GM12801 (cell line): ENCODE measurements around the gene HSP90AB1.

ENCODE experiments used
- TF ChIP-seq, protein P1 (sequence below): IDR thresholded peaks from one replicate; pipeline ENCODE4 v1.5.1; 2011; ENCODE audit warnings: control low read depth; ENCODE audit not compliant: insufficient read length; ENCODE audit errors: extremely low read depth

HSP90AB1 gene

DNA sequence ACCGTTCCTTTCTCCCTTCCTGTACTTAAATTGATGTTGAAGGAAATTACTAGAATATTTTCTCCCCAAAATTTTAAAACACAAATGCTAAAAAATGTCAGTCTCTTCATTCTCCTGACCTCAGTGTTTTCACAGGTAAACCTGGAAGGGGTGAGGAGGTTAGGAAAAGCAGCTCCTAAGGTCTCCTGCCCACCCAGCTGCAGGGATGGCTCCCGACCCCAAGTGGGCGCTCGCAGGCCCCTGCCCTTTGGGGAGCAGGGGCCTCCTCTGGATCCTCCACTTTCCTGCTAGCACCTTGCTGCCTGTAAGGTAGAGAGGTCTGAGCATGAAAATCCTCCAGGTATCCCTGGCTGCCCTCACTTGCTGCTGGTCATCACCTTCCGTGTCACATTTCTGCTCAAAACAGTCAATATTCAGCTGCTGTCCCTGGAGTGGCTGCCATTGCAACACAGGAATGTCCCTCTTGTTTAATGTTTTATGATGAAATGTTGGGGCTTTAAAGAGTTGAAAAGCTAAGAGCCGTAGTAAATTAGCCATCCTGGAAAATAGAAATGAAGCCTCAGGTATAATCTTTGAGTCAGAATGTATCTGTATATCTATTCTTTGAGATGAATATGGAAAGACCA, 10.9 kb upstream of the HSP90AB1 start:
- TF ChIP-seq, protein P1, sequence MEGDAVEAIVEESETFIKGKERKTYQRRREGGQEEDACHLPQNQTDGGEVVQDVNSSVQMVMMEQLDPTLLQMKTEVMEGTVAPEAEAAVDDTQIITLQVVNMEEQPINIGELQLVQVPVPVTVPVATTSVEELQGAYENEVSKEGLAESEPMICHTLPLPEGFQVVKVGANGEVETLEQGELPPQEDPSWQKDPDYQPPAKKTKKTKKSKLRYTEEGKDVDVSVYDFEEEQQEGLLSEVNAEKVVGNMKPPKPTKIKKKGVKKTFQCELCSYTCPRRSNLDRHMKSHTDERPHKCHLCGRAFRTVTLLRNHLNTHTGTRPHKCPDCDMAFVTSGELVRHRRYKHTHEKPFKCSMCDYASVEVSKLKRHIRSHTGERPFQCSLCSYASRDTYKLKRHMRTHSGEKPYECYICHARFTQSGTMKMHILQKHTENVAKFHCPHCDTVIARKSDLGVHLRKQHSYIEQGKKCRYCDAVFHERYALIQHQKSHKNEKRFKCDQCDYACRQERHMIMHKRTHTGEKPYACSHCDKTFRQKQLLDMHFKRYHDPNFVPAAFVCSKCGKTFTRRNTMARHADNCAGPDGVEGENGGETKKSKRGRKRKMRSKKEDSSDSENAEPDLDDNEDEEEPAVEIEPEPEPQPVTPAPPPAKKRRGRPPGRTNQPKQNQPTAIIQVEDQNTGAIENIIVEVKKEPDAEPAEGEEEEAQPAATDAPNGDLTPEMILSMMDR = no peak

DNA sequence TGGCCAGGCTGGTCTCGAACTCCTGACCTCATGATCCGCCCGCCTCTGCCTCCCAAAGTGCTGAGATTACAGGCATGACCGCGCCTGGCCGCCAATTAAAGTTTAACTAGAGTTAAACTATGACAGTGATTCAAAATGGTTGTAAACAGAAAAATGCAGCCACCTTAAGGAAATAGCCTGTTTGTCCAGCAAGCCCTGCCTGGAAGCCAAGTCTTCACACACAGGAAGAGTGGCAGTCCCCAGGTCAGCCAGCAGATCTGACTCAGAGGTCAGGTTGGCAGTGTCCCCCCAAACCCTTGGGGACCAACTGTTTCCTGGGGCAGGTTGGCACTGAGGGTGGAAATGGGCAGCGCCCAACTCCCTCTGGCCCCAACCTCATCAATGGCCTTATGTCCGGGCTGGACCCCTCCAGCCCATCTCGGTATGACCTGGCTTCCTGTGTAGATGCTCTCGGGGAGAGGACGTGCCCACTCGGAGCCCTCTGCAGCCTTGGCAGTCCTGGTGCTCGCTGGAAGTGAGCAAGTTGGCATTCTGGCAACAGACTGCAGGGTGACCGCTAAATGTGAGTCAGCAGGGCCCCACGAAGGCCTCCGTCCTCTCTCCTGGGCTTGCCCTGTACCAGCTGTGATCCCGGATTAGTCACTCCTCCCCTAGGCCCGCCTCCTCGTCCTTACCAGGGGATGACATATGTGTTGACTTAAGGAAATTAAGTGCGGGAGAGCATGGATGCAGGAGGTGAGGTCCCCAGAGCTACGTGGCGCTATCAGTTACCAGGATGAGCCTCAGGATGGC, 9.7 kb upstream of the HSP90AB1 start:
- TF ChIP-seq, protein P1 = no peak

DNA sequence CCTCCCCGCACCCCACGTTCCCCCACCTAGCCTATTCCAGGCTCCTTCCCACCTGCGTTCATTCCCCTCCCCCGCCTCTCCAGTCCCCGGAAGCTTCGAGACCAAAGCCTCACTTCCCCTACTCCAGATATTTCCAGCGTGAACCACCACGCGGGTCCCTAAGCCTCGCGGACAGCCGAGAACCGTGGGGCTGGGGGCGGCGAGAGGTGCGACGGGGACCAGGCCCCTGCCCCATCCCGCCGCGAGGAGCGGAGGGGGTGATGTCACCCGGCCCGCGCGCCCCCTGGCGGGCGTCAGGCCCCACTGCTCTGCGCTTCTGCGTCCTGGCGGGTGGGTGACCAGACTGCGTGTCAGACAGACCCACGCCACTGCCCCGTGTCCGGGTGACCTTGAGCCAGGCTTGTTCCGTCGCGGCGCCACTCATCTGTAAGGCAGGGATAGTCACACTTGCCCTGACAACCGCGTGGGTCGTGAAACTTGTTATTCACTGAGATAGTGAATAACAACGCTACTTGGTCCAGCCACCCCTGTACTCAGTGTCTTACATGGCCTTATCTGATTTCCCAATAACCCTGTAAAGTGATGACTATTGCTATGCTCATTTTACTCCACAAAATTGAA, 9.0 kb upstream of the HSP90AB1 start:
- TF ChIP-seq, protein P1 = peak; percentile 2

DNA sequence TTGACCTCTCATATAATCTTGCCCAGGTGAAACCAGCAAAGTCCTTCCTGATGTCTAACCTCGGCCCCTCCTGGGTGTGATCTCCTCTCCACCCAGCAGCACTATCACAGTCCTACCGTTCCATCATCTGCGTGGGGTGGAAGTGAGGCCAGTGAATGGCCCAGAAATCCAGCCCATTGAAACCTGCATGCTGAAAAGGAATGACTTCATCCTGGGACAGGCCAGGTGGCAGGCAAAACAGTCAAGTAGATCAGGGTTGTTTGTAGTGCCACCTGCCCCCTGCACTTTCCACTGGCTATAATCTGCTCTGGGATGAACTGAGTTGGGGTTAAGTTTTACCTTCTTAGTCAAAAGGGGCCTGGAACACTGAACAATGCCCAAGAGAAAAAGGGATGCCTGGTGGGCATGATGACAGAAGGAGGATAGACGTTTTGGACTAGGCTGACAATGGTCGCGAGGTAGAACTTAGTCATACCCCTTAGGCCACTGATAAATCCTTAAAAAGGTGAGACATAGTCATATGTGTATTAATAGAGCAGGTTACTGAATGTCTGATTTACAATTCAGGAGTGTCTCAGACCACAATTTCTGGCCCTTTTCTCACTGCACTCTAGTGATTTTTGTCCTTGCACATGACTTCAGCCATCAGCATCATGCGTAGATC, 8.1 kb upstream of the HSP90AB1 start:
- TF ChIP-seq, protein P1 = no peak

DNA sequence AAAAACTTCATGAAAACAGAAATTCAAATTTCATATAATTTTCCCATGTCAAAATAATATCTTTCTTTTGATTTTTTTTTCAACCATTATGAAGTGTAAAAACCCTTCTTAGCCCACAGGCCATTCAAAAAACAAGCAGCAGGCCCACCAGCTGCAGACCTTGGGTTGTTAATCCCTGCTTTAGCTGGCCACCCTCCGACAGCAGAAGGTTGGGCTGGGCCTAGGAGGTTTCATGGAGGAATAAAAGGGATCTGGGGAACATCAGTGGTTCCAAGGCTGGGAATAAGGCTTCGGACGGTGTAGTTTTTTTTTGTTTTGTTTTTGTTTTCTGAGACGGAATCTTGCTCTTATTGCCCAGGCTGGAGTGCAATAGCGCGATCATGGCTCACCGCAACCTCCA, 3.6 kb upstream of the HSP90AB1 start:
- TF ChIP-seq, protein P1 = no peak

DNA sequence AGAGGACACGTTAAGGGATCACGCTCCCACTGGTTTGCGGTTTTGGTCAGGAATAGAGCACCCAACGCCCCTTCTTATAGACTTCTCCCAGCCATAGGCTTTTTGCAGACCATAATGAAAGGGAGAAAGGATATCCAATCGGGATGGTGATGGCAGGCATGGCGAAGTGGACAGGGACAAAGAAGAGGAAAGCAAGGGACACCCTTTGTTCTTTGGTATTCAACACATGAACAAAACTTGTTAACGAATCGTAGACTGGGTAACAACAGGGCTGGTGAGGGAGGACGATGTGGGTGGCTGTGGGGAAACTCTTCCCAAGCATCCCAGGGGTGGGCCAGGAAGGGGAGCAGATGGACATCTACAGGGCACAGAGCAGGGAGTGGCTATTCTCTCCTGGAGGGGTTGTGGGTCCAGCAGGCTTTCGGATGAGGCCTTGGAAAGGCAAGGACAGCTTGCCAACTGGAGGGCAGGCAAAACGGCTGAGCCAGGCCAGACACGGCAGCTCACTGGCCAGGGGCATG, 1.4 kb upstream of the HSP90AB1 start:
- TF ChIP-seq, protein P1 = no peak

DNA sequence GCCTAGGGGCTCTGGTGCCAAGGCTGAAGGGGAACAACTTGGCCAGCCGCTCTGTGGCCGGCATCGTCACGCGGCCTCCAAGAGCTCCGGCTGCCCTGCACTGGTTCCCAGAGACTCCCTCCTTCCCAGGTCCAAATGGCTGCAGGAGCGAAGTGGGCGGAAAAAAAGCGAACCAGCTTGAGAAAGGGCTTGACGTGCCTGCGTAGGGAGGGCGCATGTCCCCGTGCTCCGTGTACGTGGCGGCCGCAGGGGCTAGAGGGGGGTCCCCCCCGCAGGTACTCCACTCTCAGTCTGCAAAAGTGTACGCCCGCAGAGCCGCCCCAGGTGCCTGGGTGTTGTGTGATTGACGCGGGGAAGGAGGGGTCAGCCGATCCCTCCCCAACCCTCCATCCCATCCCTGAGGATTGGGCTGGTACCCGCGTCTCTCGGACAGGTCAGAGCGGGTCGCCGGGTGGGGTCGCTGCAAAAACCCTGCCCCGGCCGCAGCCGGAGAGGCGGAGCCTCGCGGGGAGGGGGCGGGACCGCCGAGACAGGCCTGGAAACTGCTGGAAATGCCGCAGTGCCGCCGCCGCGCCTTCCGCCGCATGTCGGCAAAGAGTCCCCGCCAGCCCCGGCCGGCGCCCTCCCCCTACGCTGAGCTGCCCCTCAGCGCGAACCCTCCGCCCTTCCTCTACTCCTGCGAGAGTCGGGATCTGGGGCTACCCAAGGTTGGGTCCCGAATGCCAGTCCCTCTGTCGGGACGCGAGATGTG, 814 bp upstream of the HSP90AB1 start:
- TF ChIP-seq, protein P1 = no peak
